ENCODE measurements around the gene RBBP8NL.

- no peak for TF ChIP-seq CBX8 (IDR thresholded peaks at IDR 0.05)
- TF ChIP-seq POLR2A (IDR thresholded peaks at IDR 0.05; ENCODE audit: low read length), result no peak
- TF ChIP-seq MAFK (IDR thresholded peaks at IDR 0.05; ENCODE audit: partially characterized antibody), result no peak
- no peak for TF ChIP-seq EP300 (IDR thresholded peaks at IDR 0.05)
These were observed 14.7 kb upstream of the RBBP8NL start for GRCh38 chr20:62441987-62442539.
